OCI-LY1 (cell line): ENCODE measurements around the gene SIRT2.

ENCODE experiments used
- EZH2 ChIP-seq: fragments of 200-600 bp; sonication (generic), shearing (Covaris generic); IDR thresholded peaks from 2 replicates; pipeline ENCODE4 v1.8.0; 2017; ENCODE audit warnings: borderline replicate concordance, mixed run types, mild to moderate bottlenecking, antibody characterized with exemption, low read length, moderate library complexity, mixed read lengths
- TF ChIP-seq, protein P1 (sequence below): fragments of 200-600 bp; sonication (generic), shearing (Covaris generic); IDR thresholded peaks from 2 replicates; pipeline ENCODE4 v1.5.1; 2017; ENCODE audit warnings: mild to moderate bottlenecking, antibody characterized with exemption, low read length, moderate library complexity, mixed read lengths

DNA sequence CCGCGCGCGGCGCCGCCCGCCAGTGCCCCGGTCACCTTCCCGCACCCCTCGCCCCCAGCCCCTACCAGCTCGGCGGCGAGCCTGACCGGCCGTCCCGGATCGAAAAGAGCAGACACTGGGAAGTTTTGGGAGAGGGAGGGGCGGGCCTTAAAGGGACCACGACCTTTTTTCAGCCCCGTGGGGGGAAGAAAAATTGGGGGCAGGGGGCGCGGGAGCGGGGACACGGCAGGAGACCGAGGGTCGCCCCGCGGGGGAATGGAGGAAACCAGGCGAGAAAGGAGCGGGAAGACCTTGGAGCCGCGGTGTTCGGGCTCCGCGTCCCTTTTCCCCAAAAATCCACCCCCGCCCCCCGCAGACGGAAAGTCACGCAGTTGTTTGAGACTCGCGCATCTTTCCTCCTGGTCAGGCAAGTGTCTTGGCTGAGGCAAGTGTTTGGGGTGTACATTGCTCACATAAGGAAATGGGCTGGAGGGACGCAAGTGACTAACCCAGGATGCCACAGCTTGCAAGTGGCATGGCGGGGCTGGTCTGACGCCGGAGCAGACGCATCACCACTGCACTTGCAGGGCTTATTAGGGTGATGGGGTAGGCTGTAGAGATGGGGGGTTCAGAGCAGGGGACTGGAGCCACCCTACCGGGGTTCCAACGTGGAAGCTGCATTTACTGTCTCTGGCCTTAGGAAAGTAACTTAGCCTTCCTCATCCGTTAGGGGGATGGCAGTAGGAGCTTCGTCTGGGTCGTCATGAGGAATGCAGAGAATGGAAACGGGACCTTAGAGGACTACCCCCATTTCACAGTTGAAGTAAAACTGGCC, 47.0 kb downstream of the SIRT2 start:
- TF ChIP-seq, protein P1, sequence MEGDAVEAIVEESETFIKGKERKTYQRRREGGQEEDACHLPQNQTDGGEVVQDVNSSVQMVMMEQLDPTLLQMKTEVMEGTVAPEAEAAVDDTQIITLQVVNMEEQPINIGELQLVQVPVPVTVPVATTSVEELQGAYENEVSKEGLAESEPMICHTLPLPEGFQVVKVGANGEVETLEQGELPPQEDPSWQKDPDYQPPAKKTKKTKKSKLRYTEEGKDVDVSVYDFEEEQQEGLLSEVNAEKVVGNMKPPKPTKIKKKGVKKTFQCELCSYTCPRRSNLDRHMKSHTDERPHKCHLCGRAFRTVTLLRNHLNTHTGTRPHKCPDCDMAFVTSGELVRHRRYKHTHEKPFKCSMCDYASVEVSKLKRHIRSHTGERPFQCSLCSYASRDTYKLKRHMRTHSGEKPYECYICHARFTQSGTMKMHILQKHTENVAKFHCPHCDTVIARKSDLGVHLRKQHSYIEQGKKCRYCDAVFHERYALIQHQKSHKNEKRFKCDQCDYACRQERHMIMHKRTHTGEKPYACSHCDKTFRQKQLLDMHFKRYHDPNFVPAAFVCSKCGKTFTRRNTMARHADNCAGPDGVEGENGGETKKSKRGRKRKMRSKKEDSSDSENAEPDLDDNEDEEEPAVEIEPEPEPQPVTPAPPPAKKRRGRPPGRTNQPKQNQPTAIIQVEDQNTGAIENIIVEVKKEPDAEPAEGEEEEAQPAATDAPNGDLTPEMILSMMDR: no peak
- no peak for TF ChIP-seq EZH2
